Panc1 (cell line): ENCODE data around the gene C1QL1. TPM values are rescaled to one million over a fixed set of nuclear protein-coding genes. Genes with fewer than 3 reads are reported as not detected.

Experiments used
- ATAC-seq: fragments of 200-7000 bp; cut with Tn5 transposase; 2 replicates; pipeline ENCODE4 v1.9.1; 2020; ENCODE audit warnings: mild to moderate bottlenecking, moderate library complexity
- BruUV-seq: library from RNA; stranded (reverse); fragments of 400-500 nt; replicated peaks from 2 replicates; lab custom pipeline; 2021; lab: Mats Ljungman, UMichigan
- CTCF ChIA-PET: fragments of 300-600 bp; sonication (Branson Sonifier 250); formaldehyde crosslinking; loops from one replicate; lab custom pipeline; 2022; ENCODE audit warnings: antibody characterized with exemption; lab: Charles Lee
- POLR2A ChIA-PET: fragments of 300-600 bp; sonication (Branson Sonifier 250); formaldehyde crosslinking; loops from one replicate; lab custom pipeline; 2022; ENCODE audit warnings: antibody characterized with exemption; lab: Charles Lee
- DNase-seq: peaks from one replicate; pipeline ENCODE4 v3.0.0-alpha.2; 2010; ENCODE audit warnings: low read depth, low spot score
- H3K27ac ChIP-seq: 2 replicates; pipeline ENCODE4 v1.5.1; 2011; ENCODE audit warnings: mild to moderate bottlenecking, low read length, inconsistent platforms
- H3K27me3 ChIP-seq: fragments of 200-500 bp; sonication (Bioruptor generic); 2 replicates; pipeline ENCODE4 v1.6.0; 2014; ENCODE audit warnings: low read length, inconsistent platforms; ENCODE audit not compliant: control insufficient read depth, insufficient read depth
- H3K36me3 ChIP-seq: fragments of 200-500 bp; sonication (Bioruptor generic); 2 replicates; pipeline ENCODE4 v1.5.1; 2014; ENCODE audit warnings: inconsistent platforms, mild to moderate bottlenecking, low read length, moderate library complexity; ENCODE audit not compliant: control insufficient read depth, insufficient read depth
- H3K4me1 ChIP-seq: 2 replicates; pipeline ENCODE4 v1.5.1; 2011; ENCODE audit warnings: inconsistent platforms, mild to moderate bottlenecking, low read length, moderate library complexity; ENCODE audit not compliant: control insufficient read depth, insufficient read depth
- H3K4me3 ChIP-seq, 2 experiments: 2 replicates each; pipeline ENCODE4 v1.5.1; 2011 to 2012; ENCODE audit warnings: low read depth in 2 of 2, low read length in 2 of 2, mild to moderate bottlenecking in 2 of 2, inconsistent platforms in 1 of 2, moderate library complexity in 1 of 2
- H3K9me3 ChIP-seq: fragments of 200-500 bp; sonication (Bioruptor generic); 2 replicates; pipeline ENCODE4 v1.5.1; 2014; ENCODE audit warnings: low read depth, mild to moderate bottlenecking, inconsistent platforms, low read length, moderate library complexity; ENCODE audit not compliant: control insufficient read depth, insufficient read depth
- POLR2AphosphoS5 ChIP-seq: IDR thresholded peaks from 2 replicates; pipeline ENCODE4 v1.6.1; 2012; ENCODE audit warnings: mild to moderate bottlenecking, low read depth, low read length, moderate library complexity
- SIN3A ChIP-seq: IDR thresholded peaks from 2 replicates; pipeline ENCODE4 v1.6.1; 2012; ENCODE audit warnings: low read depth, mild to moderate bottlenecking, low read length, moderate library complexity, borderline replicate concordance; ENCODE audit not compliant: insufficient read depth
- TCF7L2 ChIP-seq: IDR thresholded peaks from 2 replicates; pipeline ENCODE4 v1.6.1; 2011; ENCODE audit warnings: mild to moderate bottlenecking, low read depth, low read length, inconsistent platforms
- in situ Hi-C: cut with HindIII; loops from 2 replicates; pipeline ENCODE4 v1.10.0; 2016; ENCODE audit warnings: low sequenced_read_pairs, low pct_unique_long_range_greater_than_20kb
- intact Hi-C: fragments of 100-400 bp; cut with micrococcal nuclease; formaldehyde crosslinking; loops from one replicate; pipeline ENCODE4 v1.10.0; 2022; ENCODE audit not compliant: unreplicated experiment
- total RNA-seq: library from RNA; stranded (reverse); gene quantifications from one replicate; pipeline ENCODE4 v1.2.1, GENCODE V29; 2021; ENCODE audit not compliant: unreplicated experiment
- TF ChIP-seq, protein P1 (sequence below): fragments of 450-650 bp; IDR thresholded peaks from 2 replicates; pipeline ENCODE4 v1.5.1; 2017; ENCODE audit warnings: mild to moderate bottlenecking
- TF ChIP-seq, protein P2 (sequence below), 2 experiments: IDR thresholded peaks; 2 replicates each; pipeline ENCODE4 v1.6.1; 2011 to 2012; ENCODE audit warnings: low read depth in 2 of 2, control low read depth in 1 of 2, low read length in 1 of 2, mild to moderate bottlenecking in 1 of 2, moderate library complexity in 1 of 2; ENCODE audit not compliant: insufficient read depth in 1 of 2

Gene C1QL1
- total RNA-seq, 1 experiment from 2014 or later = 9.5 TPM

DNA sequence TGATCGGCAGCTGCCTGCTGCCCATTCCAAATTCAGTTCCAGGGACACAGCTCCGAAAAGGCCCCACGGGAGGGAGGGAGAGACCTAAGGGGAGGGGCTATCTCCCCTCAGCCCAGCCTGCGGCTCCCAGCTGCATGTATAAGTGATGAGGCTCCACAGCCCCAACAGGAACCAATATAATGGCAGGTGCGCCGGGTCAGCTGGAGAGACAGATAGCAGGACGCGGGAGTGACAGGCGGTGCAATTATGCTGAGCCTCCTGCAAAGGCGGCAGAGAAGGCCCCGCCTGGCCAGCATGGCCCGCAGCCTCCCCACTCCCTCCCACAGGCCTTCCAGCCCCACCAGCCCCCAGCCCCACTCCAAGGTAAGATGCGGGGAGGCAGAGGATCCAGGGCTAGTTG is 8.1 kb upstream of the C1QL1 start:
- ATAC-seq (no peak), DNase-seq (no peak)
- no peaks in the 10 kb centered on the region for H3K27me3 ChIP-seq
- intact Hi-C loops (no loop called here), in situ Hi-C loops (no loop called here)
- H3K27ac ChIP-seq = no peak overlapping the region
- ChIA-PET POLR2A (interaction anchor here (0.5 kb wide), 1 partner anchor 173 kb away, joined by 3 read pairs; no protein-coding TSS in a partner anchor), CTCF (no interaction called here)
- no TSS peak for BruUV-seq
- TF ChIP-seq, protein P1, sequence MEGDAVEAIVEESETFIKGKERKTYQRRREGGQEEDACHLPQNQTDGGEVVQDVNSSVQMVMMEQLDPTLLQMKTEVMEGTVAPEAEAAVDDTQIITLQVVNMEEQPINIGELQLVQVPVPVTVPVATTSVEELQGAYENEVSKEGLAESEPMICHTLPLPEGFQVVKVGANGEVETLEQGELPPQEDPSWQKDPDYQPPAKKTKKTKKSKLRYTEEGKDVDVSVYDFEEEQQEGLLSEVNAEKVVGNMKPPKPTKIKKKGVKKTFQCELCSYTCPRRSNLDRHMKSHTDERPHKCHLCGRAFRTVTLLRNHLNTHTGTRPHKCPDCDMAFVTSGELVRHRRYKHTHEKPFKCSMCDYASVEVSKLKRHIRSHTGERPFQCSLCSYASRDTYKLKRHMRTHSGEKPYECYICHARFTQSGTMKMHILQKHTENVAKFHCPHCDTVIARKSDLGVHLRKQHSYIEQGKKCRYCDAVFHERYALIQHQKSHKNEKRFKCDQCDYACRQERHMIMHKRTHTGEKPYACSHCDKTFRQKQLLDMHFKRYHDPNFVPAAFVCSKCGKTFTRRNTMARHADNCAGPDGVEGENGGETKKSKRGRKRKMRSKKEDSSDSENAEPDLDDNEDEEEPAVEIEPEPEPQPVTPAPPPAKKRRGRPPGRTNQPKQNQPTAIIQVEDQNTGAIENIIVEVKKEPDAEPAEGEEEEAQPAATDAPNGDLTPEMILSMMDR = no peak
- no peak for TF ChIP-seq POLR2AphosphoS5
- TF ChIP-seq, protein P2, sequence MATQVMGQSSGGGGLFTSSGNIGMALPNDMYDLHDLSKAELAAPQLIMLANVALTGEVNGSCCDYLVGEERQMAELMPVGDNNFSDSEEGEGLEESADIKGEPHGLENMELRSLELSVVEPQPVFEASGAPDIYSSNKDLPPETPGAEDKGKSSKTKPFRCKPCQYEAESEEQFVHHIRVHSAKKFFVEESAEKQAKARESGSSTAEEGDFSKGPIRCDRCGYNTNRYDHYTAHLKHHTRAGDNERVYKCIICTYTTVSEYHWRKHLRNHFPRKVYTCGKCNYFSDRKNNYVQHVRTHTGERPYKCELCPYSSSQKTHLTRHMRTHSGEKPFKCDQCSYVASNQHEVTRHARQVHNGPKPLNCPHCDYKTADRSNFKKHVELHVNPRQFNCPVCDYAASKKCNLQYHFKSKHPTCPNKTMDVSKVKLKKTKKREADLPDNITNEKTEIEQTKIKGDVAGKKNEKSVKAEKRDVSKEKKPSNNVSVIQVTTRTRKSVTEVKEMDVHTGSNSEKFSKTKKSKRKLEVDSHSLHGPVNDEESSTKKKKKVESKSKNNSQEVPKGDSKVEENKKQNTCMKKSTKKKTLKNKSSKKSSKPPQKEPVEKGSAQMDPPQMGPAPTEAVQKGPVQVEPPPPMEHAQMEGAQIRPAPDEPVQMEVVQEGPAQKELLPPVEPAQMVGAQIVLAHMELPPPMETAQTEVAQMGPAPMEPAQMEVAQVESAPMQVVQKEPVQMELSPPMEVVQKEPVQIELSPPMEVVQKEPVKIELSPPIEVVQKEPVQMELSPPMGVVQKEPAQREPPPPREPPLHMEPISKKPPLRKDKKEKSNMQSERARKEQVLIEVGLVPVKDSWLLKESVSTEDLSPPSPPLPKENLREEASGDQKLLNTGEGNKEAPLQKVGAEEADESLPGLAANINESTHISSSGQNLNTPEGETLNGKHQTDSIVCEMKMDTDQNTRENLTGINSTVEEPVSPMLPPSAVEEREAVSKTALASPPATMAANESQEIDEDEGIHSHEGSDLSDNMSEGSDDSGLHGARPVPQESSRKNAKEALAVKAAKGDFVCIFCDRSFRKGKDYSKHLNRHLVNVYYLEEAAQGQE (IDR thresholded peaks at IDR 0.05; ENCODE audit: insufficient read depth in 1 of 2, low read depth in 2 of 2, low read length in 1 of 2) = no peak
- TF ChIP-seq TCF7L2 = no peak
- TF ChIP-seq SIN3A = no peak
- no peaks in the 10 kb centered on the region for H3K9me3 ChIP-seq
- no peaks in the 10 kb centered on the region for H3K36me3 ChIP-seq
- H3K4me1 ChIP-seq = peaks cover 1% of the 10 kb centered on the region
- H3K4me3 ChIP-seq = no peak overlapping the region

DNA sequence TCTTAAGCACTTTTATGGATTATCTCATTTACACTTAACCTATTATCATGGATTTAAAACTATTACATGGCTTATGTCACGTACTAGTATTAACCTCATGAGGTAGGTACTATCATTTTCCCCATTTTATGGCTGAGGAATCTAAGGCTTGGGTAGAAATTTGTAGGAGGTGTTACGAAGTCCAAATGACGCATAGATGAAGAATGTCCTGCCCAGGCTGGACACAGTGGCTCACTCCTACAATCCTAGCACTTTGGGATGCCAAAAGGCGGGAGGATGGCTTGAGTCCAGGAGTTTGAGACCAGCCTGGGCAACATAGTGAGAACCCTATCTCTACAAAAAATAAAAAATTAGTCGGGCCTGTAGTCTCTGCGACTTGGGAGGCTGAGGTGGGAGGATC is 4.8 kb upstream of the C1QL1 start:
- TF ChIP-seq, protein P1 = no peak
- TF ChIP-seq, protein P2 (IDR thresholded peaks at IDR 0.05; ENCODE audit: insufficient read depth in 1 of 2, low read depth in 2 of 2, low read length in 1 of 2) = no peak
- TF ChIP-seq POLR2AphosphoS5 (no peak), TCF7L2 (no peak), SIN3A (no peak)
- in situ Hi-C loops (no loop called here), intact Hi-C loops (no loop called here)
- H3K27me3 ChIP-seq = no peaks in the 10 kb centered on the region
- H3K36me3 ChIP-seq = no peaks in the 10 kb centered on the region
- BruUV-seq = no TSS peak
- ChIA-PET CTCF (interaction anchor here (0.6 kb wide), 1 partner anchor 51 kb away, joined by 6 read pairs; no protein-coding TSS in a partner anchor), POLR2A (no interaction called here)
- H3K4me1 ChIP-seq = no peaks in the 10 kb centered on the region
- ATAC-seq (no peak), DNase-seq (no peak)
- H3K4me3 ChIP-seq = no peak overlapping the region
- H3K9me3 ChIP-seq = no peaks in the 10 kb centered on the region
- no peak overlapping the region for H3K27ac ChIP-seq
